Measurements from ENCODE around the gene ME3.

The ME3 gene

GRCh38 chr11:86519064-86519911, 153.1 kb downstream of the ME3 start:
- TF ChIP-seq YY1 (IDR thresholded peaks at IDR 0.05; ENCODE audit: low read depth), result no peak

GRCh38 chr11:86518211-86518610, 154.2 kb downstream of the ME3 start:
- TF ChIP-seq NFIC (IDR thresholded peaks at IDR 0.05), result no peak
- TF ChIP-seq TEAD4 (IDR thresholded peaks at IDR 0.05), result no peak
- TF ChIP-seq EP300 (IDR thresholded peaks at IDR 0.05; ENCODE audit: borderline replicate concordance), result no peak
- TF ChIP-seq ZBTB7A (IDR thresholded peaks at IDR 0.05; ENCODE audit: low read depth), result no peak
- no peak for TF ChIP-seq TCF12 (IDR thresholded peaks at IDR 0.05; ENCODE audit: low read depth)
- no peak for TF ChIP-seq MAX (IDR thresholded peaks at IDR 0.05)
- no peak for TF ChIP-seq REST (IDR thresholded peaks at IDR 0.05; ENCODE audit: low read depth)
- no peak for TF ChIP-seq CREB1 (IDR thresholded peaks at IDR 0.05; ENCODE audit: low read depth)
- no peak for TF ChIP-seq TAF1 (IDR thresholded peaks at IDR 0.05; ENCODE audit: low read depth)
- TF ChIP-seq YY1 (IDR thresholded peaks at IDR 0.05; ENCODE audit: low read depth), result no peak
- no peak for TF ChIP-seq RAD21 (IDR thresholded peaks at IDR 0.05; ENCODE audit: low read depth)
- TF ChIP-seq FOXM1 (IDR thresholded peaks at IDR 0.05; ENCODE audit: borderline replicate concordance, low read depth), result no peak
- TF ChIP-seq CEBPB (IDR thresholded peaks at IDR 0.05), result no peak

GRCh38 chr11:86517557-86517956, 154.9 kb downstream of the ME3 start:
- TF ChIP-seq REST (IDR thresholded peaks at IDR 0.05; ENCODE audit: low read depth) (no peak), FOXM1 (IDR thresholded peaks at IDR 0.05; ENCODE audit: borderline replicate concordance, low read depth) (no peak), TAF1 (IDR thresholded peaks at IDR 0.05; ENCODE audit: low read depth) (no peak), EGR1 (IDR thresholded peaks at IDR 0.05) (no peak), CREB1 (IDR thresholded peaks at IDR 0.05; ENCODE audit: low read depth) (no peak), CEBPB (IDR thresholded peaks at IDR 0.05) (no peak), NFIC (IDR thresholded peaks at IDR 0.05) (no peak), MAX (IDR thresholded peaks at IDR 0.05) (no peak), EP300 (IDR thresholded peaks at IDR 0.05; ENCODE audit: borderline replicate concordance) (no peak), TCF12 (IDR thresholded peaks at IDR 0.05; ENCODE audit: low read depth) (no peak)

GRCh38 chr11:86515297-86516094, 156.9 kb downstream of the ME3 start:
- TF ChIP-seq TEAD4 (IDR thresholded peaks at IDR 0.05) (no peak; the same call in 1 of the 2 replicates), EP300 (IDR thresholded peaks at IDR 0.05; ENCODE audit: borderline replicate concordance) (peak; percentile 35; the same call in 1 of the 2 replicates), MAX (IDR thresholded peaks at IDR 0.05) (no peak), EGR1 (IDR thresholded peaks at IDR 0.05) (no peak), CEBPB (IDR thresholded peaks at IDR 0.05) (no peak), NFIC (IDR thresholded peaks at IDR 0.05) (peak; percentile 40; the same call in 1 of the 2 replicates), TCF12 (IDR thresholded peaks at IDR 0.05; ENCODE audit: low read depth) (peak; percentile 33; the same call in 1 of the 2 replicates)

- TF ChIP-seq CREB1 (IDR thresholded peaks at IDR 0.05; ENCODE audit: low read depth), result no peak
- TF ChIP-seq YY1 (IDR thresholded peaks at IDR 0.05; ENCODE audit: low read depth), result no peak
- TF ChIP-seq CEBPB (IDR thresholded peaks at IDR 0.05), result no peak
- TF ChIP-seq TCF12 (IDR thresholded peaks at IDR 0.05; ENCODE audit: low read depth), result no peak
- TF ChIP-seq REST (IDR thresholded peaks at IDR 0.05; ENCODE audit: low read depth), result no peak
Measured at GRCh38 chr11:86514453-86514852, 158.0 kb downstream of the ME3 start.

Measured in Ishikawa (cell line).